ENCODE results near the gene LAD1.

Gene LAD1

GRCh38 chr1:201364808-201365105 lies 34.4 kb downstream of the LAD1 start:
- Histone ChIP-seq H3K4me1 (ENCODE audit: control insufficient read depth, insufficient read depth, low read length, poor library complexity, severe bottlenecking) (no peaks in the 10 kb centered on the region), H3K36me3 (ENCODE audit: control insufficient read depth, insufficient read depth, low read length) (no peaks in the 10 kb centered on the region), H3K4me3 (ENCODE audit: extremely low read depth, insufficient read depth, low read length, poor library complexity, severe bottlenecking) (no peak overlapping the region), H3K27ac (ENCODE audit: low read depth, low read length, severe bottlenecking) (no peak overlapping the region), H3K9me3 (ENCODE audit: control insufficient read depth, low read length) (no peaks in the 10 kb centered on the region)
- 86 to 91% methylated on average over 4 to 6 of the region's 6 CpGs for WGBS, 2 experiments (ENCODE audit: insufficient coverage in 2 of 2)

- peaks cover 9% of the 10 kb centered on the region for H3K4me1 ChIP-seq (ENCODE audit: control insufficient read depth, insufficient read depth, low read length, poor library complexity, severe bottlenecking)
- H3K27ac ChIP-seq (ENCODE audit: low read depth, low read length, severe bottlenecking) = no peak overlapping the region
- WGBS, 2 experiments (ENCODE audit: insufficient coverage in 2 of 2) = 92 to 97% methylated on average over 8 of the region's 8 CpGs
- no peaks in the 10 kb centered on the region for H3K9me3 ChIP-seq (ENCODE audit: control insufficient read depth, low read length)
- no peaks in the 10 kb centered on the region for H3K36me3 ChIP-seq (ENCODE audit: control insufficient read depth, insufficient read depth, low read length)
- H3K4me3 ChIP-seq (ENCODE audit: extremely low read depth, insufficient read depth, low read length, poor library complexity, severe bottlenecking) = no peak overlapping the region
Observed at GRCh38 chr1:201363467-201363866, 35.7 kb downstream of the LAD1 start.

- no peak overlapping the region for H3K27ac ChIP-seq (ENCODE audit: low read depth, low read length, severe bottlenecking)
- WGBS, 2 experiments (ENCODE audit: insufficient coverage in 2 of 2) = 100% methylated on average over 3 of the region's 3 CpGs
- no peak overlapping the region for H3K4me3 ChIP-seq (ENCODE audit: extremely low read depth, insufficient read depth, low read length, poor library complexity, severe bottlenecking)
- H3K36me3 ChIP-seq (ENCODE audit: control insufficient read depth, insufficient read depth, low read length) = no peaks in the 10 kb centered on the region
- H3K9me3 ChIP-seq (ENCODE audit: control insufficient read depth, low read length) = no peaks in the 10 kb centered on the region
- peaks cover 9% of the 10 kb centered on the region for H3K4me1 ChIP-seq (ENCODE audit: control insufficient read depth, insufficient read depth, low read length, poor library complexity, severe bottlenecking)
Observed at GRCh38 chr1:201362906-201363305, 36.2 kb downstream of the LAD1 start.

- H3K9me3 ChIP-seq (ENCODE audit: control insufficient read depth, low read length) = no peaks in the 10 kb centered on the region
- 37 to 51% methylated on average over 5 to 8 of the region's 10 CpGs for WGBS, 2 experiments (ENCODE audit: insufficient coverage in 2 of 2)
- peaks cover 9% of the 10 kb centered on the region for H3K4me1 ChIP-seq (ENCODE audit: control insufficient read depth, insufficient read depth, low read length, poor library complexity, severe bottlenecking)
- H3K36me3 ChIP-seq (ENCODE audit: control insufficient read depth, insufficient read depth, low read length) = no peaks in the 10 kb centered on the region
- no peak overlapping the region for H3K27ac ChIP-seq (ENCODE audit: low read depth, low read length, severe bottlenecking)
- H3K4me3 ChIP-seq (ENCODE audit: extremely low read depth, insufficient read depth, low read length, poor library complexity, severe bottlenecking) = no peak overlapping the region
Observed at GRCh38 chr1:201361652-201362504, 37.2 kb downstream of the LAD1 start.

- Histone ChIP-seq H3K36me3 (ENCODE audit: control insufficient read depth, insufficient read depth, low read length) (no peaks in the 10 kb centered on the region), H3K27ac (ENCODE audit: low read depth, low read length, severe bottlenecking) (no peak overlapping the region), H3K9me3 (ENCODE audit: control insufficient read depth, low read length) (no peaks in the 10 kb centered on the region), H3K4me1 (ENCODE audit: control insufficient read depth, insufficient read depth, low read length, poor library complexity, severe bottlenecking) (peaks cover 9% of the 10 kb centered on the region), H3K4me3 (ENCODE audit: extremely low read depth, insufficient read depth, low read length, poor library complexity, severe bottlenecking) (no peak overlapping the region)
- WGBS, 2 experiments (ENCODE audit: insufficient coverage in 2 of 2) = 88 to 92% methylated on average over 12 to 15 of the region's 15 CpGs
Observed at GRCh38 chr1:201360901-201361651, 38.0 kb downstream of the LAD1 start.

- WGBS, 2 experiments (ENCODE audit: insufficient coverage in 2 of 2) = 94 to 98% methylated on average over 4 to 6 of the region's 7 CpGs
- H3K4me3 ChIP-seq (ENCODE audit: extremely low read depth, insufficient read depth, low read length, poor library complexity, severe bottlenecking) = no peak overlapping the region
- H3K9me3 ChIP-seq (ENCODE audit: control insufficient read depth, low read length) = no peaks in the 10 kb centered on the region
- no peaks in the 10 kb centered on the region for H3K36me3 ChIP-seq (ENCODE audit: control insufficient read depth, insufficient read depth, low read length)
- peaks cover 9% of the 10 kb centered on the region for H3K4me1 ChIP-seq (ENCODE audit: control insufficient read depth, insufficient read depth, low read length, poor library complexity, severe bottlenecking)
- no peak overlapping the region for H3K27ac ChIP-seq (ENCODE audit: low read depth, low read length, severe bottlenecking)
Observed at GRCh38 chr1:201360486-201360885, 38.6 kb downstream of the LAD1 start.

GRCh38 chr1:201359873-201360210 lies 39.3 kb downstream of the LAD1 start:
- H3K9me3 ChIP-seq (ENCODE audit: control insufficient read depth, low read length) = no peaks in the 10 kb centered on the region
- no peak overlapping the region for H3K4me3 ChIP-seq (ENCODE audit: extremely low read depth, insufficient read depth, low read length, poor library complexity, severe bottlenecking)
- no peaks in the 10 kb centered on the region for H3K36me3 ChIP-seq (ENCODE audit: control insufficient read depth, insufficient read depth, low read length)
- peaks cover 9% of the 10 kb centered on the region for H3K4me1 ChIP-seq (ENCODE audit: control insufficient read depth, insufficient read depth, low read length, poor library complexity, severe bottlenecking)
- H3K27ac ChIP-seq (ENCODE audit: low read depth, low read length, severe bottlenecking) = no peak overlapping the region
- 83 to 100% methylated on average over 2 of the region's 2 CpGs for WGBS, 2 experiments (ENCODE audit: insufficient coverage in 2 of 2)

GRCh38 chr1:201359031-201359872 lies 39.9 kb downstream of the LAD1 start:
- peaks cover 9% of the 10 kb centered on the region for H3K4me1 ChIP-seq (ENCODE audit: control insufficient read depth, insufficient read depth, low read length, poor library complexity, severe bottlenecking)
- H3K27ac ChIP-seq (ENCODE audit: low read depth, low read length, severe bottlenecking) = no peak overlapping the region
- no peaks in the 10 kb centered on the region for H3K9me3 ChIP-seq (ENCODE audit: control insufficient read depth, low read length)
- WGBS, 2 experiments (ENCODE audit: insufficient coverage in 2 of 2) = 78 to 83% methylated on average over 13 to 14 of the region's 18 CpGs
- H3K4me3 ChIP-seq (ENCODE audit: extremely low read depth, insufficient read depth, low read length, poor library complexity, severe bottlenecking) = no peak overlapping the region
- no peaks in the 10 kb centered on the region for H3K36me3 ChIP-seq (ENCODE audit: control insufficient read depth, insufficient read depth, low read length)

GRCh38 chr1:201358596-201358995 lies 40.5 kb downstream of the LAD1 start:
- WGBS, 2 experiments (ENCODE audit: insufficient coverage in 2 of 2) = 67 to 75% methylated on average over 2 to 4 of the region's 4 CpGs
- H3K4me3 ChIP-seq (ENCODE audit: extremely low read depth, insufficient read depth, low read length, poor library complexity, severe bottlenecking) = no peak overlapping the region
- no peak overlapping the region for H3K27ac ChIP-seq (ENCODE audit: low read depth, low read length, severe bottlenecking)
- H3K36me3 ChIP-seq (ENCODE audit: control insufficient read depth, insufficient read depth, low read length) = no peaks in the 10 kb centered on the region
- no peaks in the 10 kb centered on the region for H3K9me3 ChIP-seq (ENCODE audit: control insufficient read depth, low read length)
- H3K4me1 ChIP-seq (ENCODE audit: control insufficient read depth, insufficient read depth, low read length, poor library complexity, severe bottlenecking) = peaks cover 9% of the 10 kb centered on the region

GRCh38 chr1:201357636-201358348 lies 41.3 kb downstream of the LAD1 start:
- 94 to 98% methylated on average over 2 to 6 of the region's 10 CpGs for WGBS, 2 experiments (ENCODE audit: insufficient coverage in 2 of 2)

More at GRCh38 chr1:201357636-201358348, 41.3 kb downstream of the LAD1 start:
- Histone ChIP-seq H3K4me3 (ENCODE audit: extremely low read depth, insufficient read depth, low read length, poor library complexity, severe bottlenecking) (no peak overlapping the region), H3K4me1 (ENCODE audit: control insufficient read depth, insufficient read depth, low read length, poor library complexity, severe bottlenecking) (peaks cover 9% of the 10 kb centered on the region), H3K9me3 (ENCODE audit: control insufficient read depth, low read length) (no peaks in the 10 kb centered on the region), H3K36me3 (ENCODE audit: control insufficient read depth, insufficient read depth, low read length) (no peaks in the 10 kb centered on the region), H3K27ac (ENCODE audit: low read depth, low read length, severe bottlenecking) (no peak overlapping the region)

Measured in mesodermal cell (in vitro differentiated cells).